Endothelial cell of umbilical vein (primary cell): ENCODE results near the gene EDA. TPM values are rescaled to one million over a fixed set of nuclear protein-coding genes. Genes with fewer than 3 reads are reported as not detected.

Experiments used
- BruUV-seq: library from RNA; stranded (reverse); fragments of 400-500 nt; replicated peaks from 2 replicates; lab custom pipeline; 2021; lab: Mats Ljungman, UMichigan
- CTCF ChIA-PET: fragments of 300-600, 350-600 bp; sonication (Branson Sonifier 250); formaldehyde crosslinking; loops from one replicate; lab custom pipeline; 2021; ENCODE audit warnings: antibody characterized with exemption, inconsistent platforms; lab: Charles Lee
- POLR2A ChIA-PET: fragments of 300-600, 350-600 bp; sonication (Branson Sonifier 250); formaldehyde crosslinking; loops from one replicate; lab custom pipeline; 2021; ENCODE audit warnings: antibody characterized with exemption, inconsistent platforms; lab: Charles Lee
- DNase-seq: peaks from one replicate; pipeline ENCODE4 v3.0.0-alpha.2; 2011; ENCODE audit warnings: low read depth, low spot score
- FAIRE-seq: peaks from 2 replicates; lab custom pipeline; 2011; peaks lifted over from hg19 to GRCh38; lab: Jason Lieb, UNC
- H2AFZ ChIP-seq: 2 replicates; pipeline ENCODE4 v1.6.0; 2012; ENCODE audit warnings: low read depth, low read length, control low read depth, inconsistent platforms
- H3K27ac ChIP-seq: 2 replicates; pipeline ENCODE4 v1.5.1; 2011; ENCODE audit warnings: low read depth, mild to moderate bottlenecking, control low read depth, low read length, moderate library complexity; ENCODE audit not compliant: insufficient read depth
- H3K27me3 ChIP-seq, 2 experiments: 2 replicates each; pipeline versions ENCODE4 v1.6.0 to v1.6.1; 2011; ENCODE audit warnings: low read length in 2 of 2, mixed read lengths in 1 of 2; ENCODE audit not compliant: control insufficient read depth in 2 of 2, insufficient read depth in 2 of 2
- H3K36me3 ChIP-seq, 2 experiments: 2 replicates in 1 of 2; 3 replicates in 1 of 2; pipeline ENCODE4 v1.5.1; 2011; ENCODE audit warnings: low read length in 2 of 2, mild to moderate bottlenecking in 1 of 2, moderate library complexity in 1 of 2; ENCODE audit not compliant: control insufficient read depth in 2 of 2, insufficient read depth in 2 of 2; ENCODE audit errors: extremely low read depth in 1 of 2
- H3K4me1 ChIP-seq: 3 replicates; pipeline ENCODE4 v1.5.1; 2011; ENCODE audit warnings: mild to moderate bottlenecking, low read length; ENCODE audit not compliant: control insufficient read depth, insufficient read depth; ENCODE audit errors: extremely low read depth
- H3K4me2 ChIP-seq: 2 replicates; pipeline ENCODE4 v1.6.1; 2011; ENCODE audit warnings: low read length, control low read depth, mixed read lengths; ENCODE audit not compliant: insufficient read depth
- H3K4me3 ChIP-seq, 3 experiments: fragments of 200-600 bp in 1 of 3; sonication (generic), shearing (Covaris generic) in 1 of 3; replicated peaks in 1 of 3; 2 replicates each; pipeline ENCODE4 v1.5.1; 2011 to 2016; ENCODE audit warnings: control low read depth in 3 of 3, low read length in 3 of 3, mild to moderate bottlenecking in 2 of 3, inconsistent platforms in 1 of 3, low read depth in 1 of 3, moderate library complexity in 1 of 3; ENCODE audit not compliant: insufficient read depth in 1 of 3
- H3K79me2 ChIP-seq: 2 replicates; pipeline ENCODE4 v1.6.0; 2012; ENCODE audit warnings: low read length, inconsistent platforms; ENCODE audit not compliant: control insufficient read depth, insufficient read depth
- H3K9ac ChIP-seq: replicated peaks from 2 replicates; pipeline ENCODE3; 2011; ENCODE audit warnings: low read length, control low read depth; ENCODE audit not compliant: insufficient read depth; ENCODE audit errors: extremely low read depth
- H3K9me1 ChIP-seq: replicated peaks from 3 replicates; pipeline ENCODE4 v1.6.0; 2011; ENCODE audit warnings: mild to moderate bottlenecking, low read length; ENCODE audit not compliant: control insufficient read depth, insufficient read depth; ENCODE audit errors: extremely low read depth
- H3K9me3 ChIP-seq: replicated peaks from 2 replicates; pipeline ENCODE4 v1.5.1; 2012; ENCODE audit warnings: low read length, inconsistent platforms; ENCODE audit not compliant: control insufficient read depth, insufficient read depth
- H4K20me1 ChIP-seq: replicated peaks from 2 replicates; pipeline ENCODE3; 2011; ENCODE audit warnings: mild to moderate bottlenecking, low read length; ENCODE audit not compliant: control insufficient read depth, insufficient read depth; ENCODE audit errors: extremely low read depth
- CTCF ChIP-seq, 2 donors: IDR thresholded peaks; 1 replicate in 1 of 2; 2 replicates in 1 of 2; pipeline ENCODE4 v1.5.1; 2011; ENCODE audit warnings: low read length in 2 of 2, mild to moderate bottlenecking in 2 of 2, moderate library complexity in 2 of 2, control low read depth in 1 of 2, inconsistent platforms in 1 of 2, low read depth in 1 of 2; ENCODE audit not compliant: insufficient read depth in 1 of 2; ENCODE audit errors: extremely low read depth in 1 of 2
- EZH2 ChIP-seq: IDR thresholded peaks from 2 replicates; pipeline ENCODE4 v1.6.1; 2012; ENCODE audit warnings: borderline replicate concordance, low read depth, mild to moderate bottlenecking, moderate library complexity, low read length, inconsistent platforms; ENCODE audit not compliant: severe bottlenecking
- FOS ChIP-seq: IDR thresholded peaks from 2 replicates; pipeline ENCODE4 v1.6.1; 2011; ENCODE audit warnings: mild to moderate bottlenecking, low read length, moderate library complexity, borderline replicate concordance; ENCODE audit not compliant: insufficient read depth
- GATA2 ChIP-seq: IDR thresholded peaks from 2 replicates; pipeline ENCODE4 v1.7.0; 2011; ENCODE audit warnings: low read depth, mild to moderate bottlenecking, moderate library complexity, mixed read lengths, low read length; ENCODE audit not compliant: insufficient read length, insufficient read depth
- JUN ChIP-seq: IDR thresholded peaks from 2 replicates; pipeline ENCODE4 v1.6.1; 2011; ENCODE audit warnings: borderline replicate concordance, low read depth; ENCODE audit not compliant: insufficient read length, insufficient read depth
- MAX ChIP-seq: IDR thresholded peaks from 2 replicates; pipeline ENCODE4 v1.6.1; 2011; ENCODE audit not compliant: insufficient read depth, insufficient read length
- MYC ChIP-seq: IDR thresholded peaks from one replicate; pipeline ENCODE4 v1.6.1; 2011; ENCODE audit warnings: mild to moderate bottlenecking, low read depth, low read length
- POLR2A ChIP-seq: IDR thresholded peaks from 2 replicates; pipeline ENCODE4 v1.6.1; 2012; ENCODE audit warnings: low read depth, mild to moderate bottlenecking, control low read depth, low read length
- POLR2AphosphoS5 ChIP-seq: IDR thresholded peaks from 2 replicates; pipeline ENCODE4 v1.6.1; 2012; ENCODE audit warnings: low read depth, mild to moderate bottlenecking, control low read depth, low read length, moderate library complexity; ENCODE audit not compliant: insufficient read depth
- dilution Hi-C: fragments of 300-500 bp; cut with MboI; formaldehyde crosslinking; loops from one replicate; pipeline ENCODE4 v1.15.0; 2019; ENCODE audit warnings: low sequenced_read_pairs; ENCODE audit not compliant: extremely low pct_ligation_motif_present
- intact Hi-C: fragments of 100-400 bp; cut with micrococcal nuclease; formaldehyde crosslinking; loops from one replicate; pipeline ENCODE4 v1.10.0; 2022
- polyA plus RNA-seq, 4 experiments: library from polyadenylated mRNA; depleted of rRNA in 3 of 4; stranded (reverse) in 3 of 4; unstranded in 1 of 4; fragments of >200 nt; gene quantifications; 2 replicates each; pipeline versions ENCODE4 v1.2.1 to v1.2.3, GENCODE V29; 2011 to 2012; ENCODE audit warnings: missing spikeins in 1 of 4
- total RNA-seq: library from RNA; stranded (reverse); gene quantifications from 2 replicates; pipeline ENCODE4 v1.2.3, GENCODE V29; 2021

Gene EDA
- total and polyA plus RNA-seq, 2 donors (not counting 3 experiments of a cell fraction or from before 2014, with no cell fraction given): 0.37 to 1.2 TPM

- peak; percentile 98 for FAIRE-seq
- dilution Hi-C loops (no loop called here), intact Hi-C loops (loop anchor here (2.0 kb wide), 1 partner anchor 41 kb away; no protein-coding TSS in a partner anchor)
- CTCF ChIA-PET: interaction anchor here (1.0 to 1.6 kb wide), 9 partner anchors 8 to 664 kb away, joined by 4 to 12 read pairs (median 5); partner anchors contain the start of gene IGBP1
- Histone ChIP-seq H2AFZ (peak overlapping the region; percentile 75), H3K27me3 (no peaks in the 10 kb centered on the region), H3K4me2 (no peak overlapping the region), H3K9me1 (no peaks in the 10 kb centered on the region), H4K20me1 (no peaks in the 10 kb centered on the region), H3K4me3 (no peak overlapping the region), H3K27ac (no peak overlapping the region), H3K4me1 (peaks cover 29% of the 10 kb centered on the region), H3K79me2 (no peaks in the 10 kb centered on the region), H3K9ac (peak overlapping the region; percentile 9), H3K9me3 (no peaks in the 10 kb centered on the region), H3K36me3 (no peaks in the 10 kb centered on the region)
- POLR2A ChIA-PET: no interaction called here
- TF ChIP-seq EZH2 (no peak), GATA2 (peak; percentile 70)
- peak; percentile 75 for DNase-seq
- BruUV-seq: no TSS peak
These were observed 472.1 kb downstream of the EDA start for GRCh38 chrX:70087857-70088630.

- DNase-seq: no peak
- dilution Hi-C loops: no loop called here
- no peaks in the 10 kb centered on the region for H3K9me3 ChIP-seq
- BruUV-seq: no TSS peak
- no peak overlapping the region for H3K27ac ChIP-seq
- H2AFZ ChIP-seq: no peak overlapping the region
- TF ChIP-seq MAX (no peak), POLR2A (no peak), JUN (no peak), POLR2AphosphoS5 (no peak), GATA2 (no peak), EZH2 (no peak), MYC (no peak), CTCF (IDR thresholded peaks at IDR 0.05; ENCODE audit: extremely low read depth in 1 of 2, insufficient read depth in 1 of 2, low read depth in 1 of 2, low read length in 2 of 2) (no peak), FOS (no peak)
- H3K36me3 ChIP-seq: no peaks in the 10 kb centered on the region
- ChIA-PET CTCF (interaction anchor here (1.2 to 1.6 kb wide), 3 partner anchors 7 to 550 kb away, joined by 4 to 7 read pairs (median 4); no protein-coding TSS in a partner anchor), POLR2A (no interaction called here)
- H3K4me1 ChIP-seq: peaks cover 29% of the 10 kb centered on the region
- no peaks in the 10 kb centered on the region for H3K27me3 ChIP-seq
- FAIRE-seq: no peak
- no peak overlapping the region for H3K4me3 ChIP-seq
- no peaks in the 10 kb centered on the region for H3K79me2 ChIP-seq
- H3K9ac ChIP-seq: no peak overlapping the region
- H4K20me1 ChIP-seq: no peaks in the 10 kb centered on the region
- H3K9me1 ChIP-seq: no peaks in the 10 kb centered on the region
- H3K4me2 ChIP-seq: no peak overlapping the region
- intact Hi-C loops: loop anchor here (2.0 kb wide), 1 partner anchor 42 kb away; no protein-coding TSS in a partner anchor
These were observed 472.8 kb downstream of the EDA start for GRCh38 chrX:70088751-70089150.
